IPS DF 19.7 (cell line): ENCODE data around the gene DYNC2I2.
A peak's percentile ranks its signal among the peaks of the same experiment; 100 is the strongest.

Source experiments
- DNase-seq: peaks from one replicate; pipeline ENCODE4 v3.0.0-alpha.2; 2013; ENCODE audit warnings: low read depth, low spot score

DYNC2I2 gene

GRCh38 chr9:128636024-128636390, 20.6 kb downstream of the DYNC2I2 start:
- DNase-seq = peak; percentile 45

GRCh38 chr9:128635266-128636023, 21.2 kb downstream of the DYNC2I2 start:
- peak; percentile 72 for DNase-seq

GRCh38 chr9:128634651-128635262, 21.9 kb downstream of the DYNC2I2 start:
- no peak for DNase-seq

GRCh38 chr9:128634111-128634510, 22.5 kb downstream of the DYNC2I2 start:
- no peak for DNase-seq

GRCh38 chr9:128633601-128634000, 23.0 kb downstream of the DYNC2I2 start:
- no peak for DNase-seq

GRCh38 chr9:128633057-128633456, 23.6 kb downstream of the DYNC2I2 start:
- DNase-seq = no peak

- DNase-seq = no peak
Measured at GRCh38 chr9:128632486-128632885, 24.2 kb downstream of the DYNC2I2 start.

GRCh38 chr9:128632066-128632465, 24.6 kb downstream of the DYNC2I2 start:
- DNase-seq = no peak

- DNase-seq = no peak
Measured at GRCh38 chr9:128631636-128632035, 25.0 kb downstream of the DYNC2I2 start.

GRCh38 chr9:128629852-128630545, 26.6 kb downstream of the DYNC2I2 start:
- DNase-seq = no peak

- DNase-seq = no peak
Measured at GRCh38 chr9:128629136-128629535, 27.5 kb downstream of the DYNC2I2 start.

GRCh38 chr9:128628471-128629048, 28.1 kb downstream of the DYNC2I2 start:
- DNase-seq = no peak

GRCh38 chr9:128627906-128628305, 28.7 kb downstream of the DYNC2I2 start:
- no peak for DNase-seq

- no peak for DNase-seq
Measured at GRCh38 chr9:128627127-128627715, 29.4 kb downstream of the DYNC2I2 start.

GRCh38 chr9:128626181-128626580, 30.5 kb downstream of the DYNC2I2 start:
- no peak for DNase-seq

- no peak for DNase-seq
Measured at GRCh38 chr9:128625391-128626146, 31.1 kb downstream of the DYNC2I2 start.

GRCh38 chr9:128624566-128624965, 32.1 kb downstream of the DYNC2I2 start:
- no peak for DNase-seq

GRCh38 chr9:128621730-128622455, 34.8 kb downstream of the DYNC2I2 start:
- DNase-seq = no peak

- DNase-seq = no peak
Measured at GRCh38 chr9:128619779-128620178, 36.9 kb downstream of the DYNC2I2 start.

GRCh38 chr9:128619127-128619526, 37.5 kb downstream of the DYNC2I2 start:
- DNase-seq = no peak

GRCh38 chr9:128617943-128618342, 38.7 kb downstream of the DYNC2I2 start:
- DNase-seq = no peak
